ENCODE results near the gene CDH4. TPM values are rescaled to one million over a fixed set of nuclear protein-coding genes. Genes with fewer than 3 reads are reported as not detected.

The CDH4 gene
- total RNA-seq, 1 donor from 2014 or later, result not detected

DNA sequence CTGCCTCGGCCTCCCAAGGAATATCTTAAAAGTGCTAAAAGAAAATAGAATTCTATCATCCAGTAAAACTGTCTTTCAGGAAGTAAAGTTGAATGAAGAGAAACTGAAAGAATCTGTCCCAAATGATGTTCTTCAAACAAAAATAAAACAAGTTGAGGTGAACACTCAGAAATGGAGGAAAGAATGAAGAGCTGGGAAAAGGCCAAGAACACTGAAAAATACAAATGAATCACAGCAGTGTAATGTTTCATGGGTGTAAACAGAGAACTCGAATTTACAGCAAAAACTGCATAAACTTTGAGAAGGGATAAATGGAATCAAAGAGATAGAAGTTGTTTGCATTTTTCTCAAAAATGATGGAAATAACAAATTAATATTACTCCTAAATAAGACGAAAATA, 496.3 kb downstream of the CDH4 start:
- H3K27ac ChIP-seq, result no peak overlapping the region
- no peak for TF ChIP-seq CTCF (IDR thresholded peaks at IDR 0.05)
- H3K9me3 ChIP-seq, result no peaks in the 10 kb centered on the region
- no peaks in the 10 kb centered on the region for H3K36me3 ChIP-seq
- H3K4me3 ChIP-seq, result no peak overlapping the region
- intact Hi-C loops (cut with DNase I), result no loop called here
- no peak for DNase-seq (ENCODE audit: low spot score in 2 of 2)
- no peaks in the 10 kb centered on the region for H3K27me3 ChIP-seq
- H3K4me1 ChIP-seq, result no peaks in the 10 kb centered on the region

- no peak for TF ChIP-seq CTCF (IDR thresholded peaks at IDR 0.05)
- Histone ChIP-seq H3K36me3 (no peaks in the 10 kb centered on the region), H3K4me1 (no peaks in the 10 kb centered on the region), H3K27ac (no peak overlapping the region), H3K27me3 (no peaks in the 10 kb centered on the region), H3K4me3 (no peak overlapping the region), H3K9me3 (no peaks in the 10 kb centered on the region)
- no peak for DNase-seq (ENCODE audit: low spot score in 2 of 2)
- intact Hi-C loops (cut with DNase I), result no loop called here
Observed at GRCh38 chr20:61749406-61750075, 497.5 kb downstream of the CDH4 start.

GRCh38 chr20:61750093-61750492, 498.0 kb downstream of the CDH4 start:
- intact Hi-C loops (cut with DNase I), result no loop called here

DNA sequence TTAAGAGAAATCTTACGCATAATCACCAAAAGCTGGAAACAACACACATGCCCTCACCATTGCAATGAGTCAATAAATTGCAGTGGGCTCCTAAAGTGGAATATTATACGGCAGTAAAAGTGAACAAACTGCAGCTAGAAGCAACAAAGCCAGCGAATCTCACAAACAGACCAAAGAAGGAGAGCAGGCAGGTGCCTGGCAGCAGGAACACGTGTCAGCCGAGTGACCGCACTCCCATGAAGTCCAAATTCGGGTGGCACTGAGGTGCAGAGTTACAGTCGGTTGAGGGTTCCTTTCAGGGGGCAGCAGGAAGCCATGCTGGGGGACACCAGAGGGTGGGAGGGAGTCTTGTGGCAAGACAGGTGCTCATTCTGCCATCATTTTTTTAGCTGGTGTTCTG, 500.5 kb downstream of the CDH4 start:
- no peaks in the 10 kb centered on the region for H3K36me3 ChIP-seq
- no peak overlapping the region for H3K27ac ChIP-seq
- DNase-seq (ENCODE audit: low spot score in 2 of 2), result no peak
- H3K4me3 ChIP-seq, result no peak overlapping the region
- no peaks in the 10 kb centered on the region for H3K9me3 ChIP-seq
- no peaks in the 10 kb centered on the region for H3K4me1 ChIP-seq
- intact Hi-C loops (cut with DNase I), result no loop called here
- TF ChIP-seq CTCF (IDR thresholded peaks at IDR 0.05), result no peak
- no peaks in the 10 kb centered on the region for H3K27me3 ChIP-seq

More at GRCh38 chr20:61750093-61750492, 498.0 kb downstream of the CDH4 start:
- no peak for DNase-seq (ENCODE audit: low spot score in 2 of 2)
- no peak overlapping the region for H3K4me3 ChIP-seq
- H3K27ac ChIP-seq, result no peak overlapping the region
- no peak for TF ChIP-seq CTCF (IDR thresholded peaks at IDR 0.05)
- no peaks in the 10 kb centered on the region for H3K4me1 ChIP-seq
- no peaks in the 10 kb centered on the region for H3K27me3 ChIP-seq
- H3K9me3 ChIP-seq, result no peaks in the 10 kb centered on the region
- no peaks in the 10 kb centered on the region for H3K36me3 ChIP-seq

- intact Hi-C loops (cut with DNase I), result no loop called here
- H3K27me3 ChIP-seq, result no peaks in the 10 kb centered on the region
- H3K4me1 ChIP-seq, result no peaks in the 10 kb centered on the region
- no peak overlapping the region for H3K4me3 ChIP-seq
- no peaks in the 10 kb centered on the region for H3K9me3 ChIP-seq
- no peaks in the 10 kb centered on the region for H3K36me3 ChIP-seq
- no peak overlapping the region for H3K27ac ChIP-seq
- DNase-seq (ENCODE audit: low spot score in 2 of 2), result no peak
- TF ChIP-seq CTCF (IDR thresholded peaks at IDR 0.05), result no peak
Observed at GRCh38 chr20:61753316-61753942, 501.4 kb downstream of the CDH4 start.
